Suppressor macrophage treated with lipopolysaccharide for 4 hours (primary cell): Measurements from ENCODE around the gene ZNF582.

Experiments used
- DNase-seq: peaks from one replicate; pipeline ENCODE4 v3.0.0-alpha.2; 2020

The ZNF582 gene

GRCh38 chr19:56393119-56394012 lies at the start of gene ZNF582:
TSS of gene ZNF582 (minus strand) at chr19:56393534. CDS start at chr19:56391752, 1,782 bp downstream.
- peak; percentile 95 for DNase-seq

- no peak for DNase-seq
Observed at GRCh38 chr19:56441206-56441792, 48.0 kb upstream of the ZNF582 start.

GRCh38 chr19:56423985-56424353 lies 30.6 kb upstream of the ZNF582 start:
- DNase-seq, result no peak

GRCh38 chr19:56423276-56423984 lies 30.1 kb upstream of the ZNF582 start:
- no peak for DNase-seq

GRCh38 chr19:56405062-56405461 lies 11.7 kb upstream of the ZNF582 start:
- no peak for DNase-seq

GRCh38 chr19:56404705-56405056 lies 11.3 kb upstream of the ZNF582 start:
- no peak for DNase-seq

GRCh38 chr19:56403764-56404704 lies 10.7 kb upstream of the ZNF582 start, which contains the start of gene ZNF583:
TSS of gene ZNF583 (plus strand) at chr19:56404332. CDS start at chr19:56407115, 2,783 bp downstream.
- peak; percentile 97 for DNase-seq

- peak; percentile 25 for DNase-seq
Observed at GRCh38 chr19:56403261-56403660, 9.9 kb upstream of the ZNF582 start.

GRCh38 chr19:56400485-56400884 lies 7.2 kb upstream of the ZNF582 start:
- no peak for DNase-seq

- DNase-seq, result no peak
Observed at GRCh38 chr19:56398809-56399208, 5.5 kb upstream of the ZNF582 start.

- DNase-seq, result no peak
Observed at GRCh38 chr19:56383826-56384605, 9.3 kb downstream of the ZNF582 start.

GRCh38 chr19:56377105-56377924 lies 16.0 kb downstream of the ZNF582 start:
- DNase-seq, result no peak

- DNase-seq, result no peak
Observed at GRCh38 chr19:56372281-56372680, 21.1 kb downstream of the ZNF582 start.

- DNase-seq, result no peak
Observed at GRCh38 chr19:56369886-56370676, 23.3 kb downstream of the ZNF582 start.

GRCh38 chr19:56367829-56368711 lies 25.3 kb downstream of the ZNF582 start:
- peak; percentile 81 for DNase-seq

GRCh38 chr19:56360841-56361240 lies 32.5 kb downstream of the ZNF582 start:
- no peak for DNase-seq

GRCh38 chr19:56356944-56357343 lies 36.4 kb downstream of the ZNF582 start:
- DNase-seq, result no peak

- no peak for DNase-seq
Observed at GRCh38 chr19:56355517-56355916, 37.8 kb downstream of the ZNF582 start.

- DNase-seq, result no peak
Observed at GRCh38 chr19:56351208-56351607, 42.1 kb downstream of the ZNF582 start.
